BLaER1 (cell line): ENCODE results near the gene PRKN.
"Not testable (repeated sequence)": the region's sequence is repeated elsewhere in the genome, so short reads cannot be mapped to it uniquely, and the experiment has no call there.

ENCODE experiments used
- H3K27ac ChIP-seq: shearing (Covaris generic); formaldehyde crosslinking; 2 replicates; pipeline ENCODE4 v1.8.1; 2022
- H3K27me3 ChIP-seq: shearing (Covaris generic); formaldehyde crosslinking; 2 replicates; pipeline ENCODE4 v1.8.1; 2022
- H3K36me3 ChIP-seq: shearing (Covaris generic); formaldehyde crosslinking; 2 replicates; pipeline ENCODE4 v1.8.1; 2022
- H3K4me1 ChIP-seq: shearing (Covaris generic); formaldehyde crosslinking; 2 replicates; pipeline ENCODE4 v1.8.1; 2022
- H3K4me2 ChIP-seq: shearing (Covaris generic); formaldehyde crosslinking; 2 replicates; pipeline ENCODE4 v1.8.1; 2022
- H3K4me3 ChIP-seq: shearing (Covaris generic); formaldehyde crosslinking; 2 replicates; pipeline ENCODE4 v1.8.1; 2022
- H3K9ac ChIP-seq: shearing (Covaris generic); formaldehyde crosslinking; 2 replicates; pipeline ENCODE4 v1.8.1; 2022
- H3K9me3 ChIP-seq: shearing (Covaris generic); formaldehyde crosslinking; 2 replicates; pipeline ENCODE4 v1.8.1; 2022
- H4K20me1 ChIP-seq: shearing (Covaris generic); formaldehyde crosslinking; 2 replicates; pipeline ENCODE4 v1.8.1; 2022
- Cebpa-rat ChIP-seq: shearing (Covaris generic); IDR thresholded peaks from 2 replicates; pipeline ENCODE4 v1.8.1; 2022

Gene PRKN

DNA sequence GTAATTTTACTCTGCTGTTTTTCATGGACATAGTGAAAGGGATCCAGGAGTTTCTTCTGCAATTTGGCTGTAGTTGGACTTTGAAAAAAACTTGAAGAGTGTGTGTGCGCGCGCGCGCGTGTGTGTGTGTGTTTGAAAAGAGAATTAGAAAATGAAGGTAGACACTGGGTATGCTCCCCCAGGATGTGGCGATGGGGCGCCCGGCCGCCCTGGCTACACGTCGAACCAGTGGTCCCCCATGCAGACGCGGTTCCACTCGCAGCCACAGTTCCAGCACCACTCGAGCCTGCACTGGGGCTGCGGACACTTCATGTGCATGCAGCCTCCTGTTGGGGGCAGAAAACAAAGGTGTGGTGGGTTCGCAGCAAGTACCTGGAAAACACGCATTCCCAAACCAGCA lies 1377.7 kb downstream of the PRKN start:
- H3K36me3 ChIP-seq: no peaks in the 10 kb centered on the region
- no peak overlapping the region for H3K4me2 ChIP-seq
- H4K20me1 ChIP-seq: no peaks in the 10 kb centered on the region
- H3K4me3 ChIP-seq: no peak overlapping the region
- H3K9ac ChIP-seq: no peak overlapping the region
- H3K9me3 ChIP-seq: no peaks in the 10 kb centered on the region
- no peaks in the 10 kb centered on the region for H3K27me3 ChIP-seq
- no peak for TF ChIP-seq Cebpa-rat
- no peaks in the 10 kb centered on the region for H3K4me1 ChIP-seq
- H3K27ac ChIP-seq: no peak overlapping the region

- H3K4me3 ChIP-seq: no peak overlapping the region
- H4K20me1 ChIP-seq: no peaks in the 10 kb centered on the region
- no peak overlapping the region for H3K27ac ChIP-seq
- H3K4me1 ChIP-seq: no peaks in the 10 kb centered on the region
- no peak for TF ChIP-seq Cebpa-rat
- H3K9me3 ChIP-seq: no peaks in the 10 kb centered on the region
- H3K27me3 ChIP-seq: no peaks in the 10 kb centered on the region
- H3K4me2 ChIP-seq: no peak overlapping the region
- H3K36me3 ChIP-seq: no peaks in the 10 kb centered on the region
- no peak overlapping the region for H3K9ac ChIP-seq
These were observed 1379.0 kb downstream of the PRKN start for GRCh38 chr6:161348628-161348994.

DNA sequence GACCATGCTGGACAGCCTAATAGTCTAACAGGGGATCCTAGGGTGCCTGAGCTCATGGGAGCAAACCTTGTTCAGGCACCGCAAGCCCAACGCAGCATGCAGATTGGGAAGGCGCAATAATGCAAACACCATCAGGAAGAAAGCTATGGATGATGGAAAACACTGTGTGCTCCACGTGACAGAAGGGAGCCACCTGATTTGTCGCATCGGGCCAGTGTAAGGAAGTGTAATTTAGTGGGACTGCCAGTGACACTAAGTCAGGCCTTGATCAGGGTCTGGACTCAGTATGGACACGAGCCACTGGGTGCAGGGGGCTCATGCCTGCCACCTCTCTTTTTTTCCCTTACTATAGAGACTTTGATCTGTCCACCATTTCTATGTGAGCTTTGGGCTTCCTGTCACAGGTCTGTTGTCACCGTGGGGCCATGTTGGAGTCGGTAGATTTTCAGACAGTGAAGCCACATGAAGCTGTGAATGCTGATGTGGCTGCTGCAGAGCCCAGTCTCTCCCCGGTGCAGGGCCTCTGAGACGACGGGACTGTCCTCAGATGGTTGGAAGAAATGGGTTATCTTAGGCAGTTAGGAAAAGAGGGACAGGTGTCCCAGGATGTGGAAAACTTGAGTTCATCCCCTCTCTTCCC lies 1379.5 kb downstream of the PRKN start:
- H4K20me1 ChIP-seq: no peaks in the 10 kb centered on the region
- H3K9me3 ChIP-seq: no peaks in the 10 kb centered on the region
- no peak overlapping the region for H3K4me3 ChIP-seq
- H3K4me2 ChIP-seq: no peak overlapping the region
- no peak overlapping the region for H3K27ac ChIP-seq
- H3K27me3 ChIP-seq: no peaks in the 10 kb centered on the region
- H3K9ac ChIP-seq: no peak overlapping the region
- TF ChIP-seq Cebpa-rat: no peak
- H3K36me3 ChIP-seq: no peaks in the 10 kb centered on the region
- H3K4me1 ChIP-seq: no peaks in the 10 kb centered on the region

GRCh38 chr6:161347125-161347524 lies 1380.4 kb downstream of the PRKN start:
- H3K9me3 ChIP-seq: no peaks in the 10 kb centered on the region
- H3K27me3 ChIP-seq: no peaks in the 10 kb centered on the region
- no peak overlapping the region for H3K4me2 ChIP-seq
- H4K20me1 ChIP-seq: no peaks in the 10 kb centered on the region
- no peaks in the 10 kb centered on the region for H3K4me1 ChIP-seq
- H3K36me3 ChIP-seq: no peaks in the 10 kb centered on the region
- no peak overlapping the region for H3K4me3 ChIP-seq
- no peak overlapping the region for H3K27ac ChIP-seq
- no peak overlapping the region for H3K9ac ChIP-seq
- TF ChIP-seq Cebpa-rat: no peak

DNA sequence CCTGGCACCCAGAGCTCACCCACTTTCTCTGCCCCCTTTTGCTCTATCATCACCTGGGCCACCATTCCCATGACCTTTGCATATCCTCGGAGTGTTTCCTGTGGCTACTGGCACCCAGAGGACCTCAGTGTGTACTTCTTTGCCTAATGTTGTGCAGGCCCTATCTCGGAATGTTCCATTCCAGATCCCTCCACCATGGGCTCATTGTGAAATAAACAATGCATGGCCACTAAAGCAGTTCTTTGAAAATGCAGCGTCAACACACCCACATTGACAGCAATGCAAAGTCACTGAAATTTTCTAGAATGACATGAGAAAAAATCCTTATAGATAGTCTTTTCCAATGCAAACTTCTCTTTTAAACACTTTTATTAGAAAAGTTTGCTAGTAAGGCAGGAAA lies 1380.8 kb downstream of the PRKN start:
- Histone ChIP-seq H3K9me3 (no peaks in the 10 kb centered on the region), H4K20me1 (no peaks in the 10 kb centered on the region), H3K36me3 (no peaks in the 10 kb centered on the region), H3K4me3 (no peak overlapping the region), H3K9ac (no peak overlapping the region), H3K4me2 (no peak overlapping the region), H3K27me3 (no peaks in the 10 kb centered on the region), H3K4me1 (no peaks in the 10 kb centered on the region), H3K27ac (no peak overlapping the region)
- TF ChIP-seq Cebpa-rat: no peak

DNA sequence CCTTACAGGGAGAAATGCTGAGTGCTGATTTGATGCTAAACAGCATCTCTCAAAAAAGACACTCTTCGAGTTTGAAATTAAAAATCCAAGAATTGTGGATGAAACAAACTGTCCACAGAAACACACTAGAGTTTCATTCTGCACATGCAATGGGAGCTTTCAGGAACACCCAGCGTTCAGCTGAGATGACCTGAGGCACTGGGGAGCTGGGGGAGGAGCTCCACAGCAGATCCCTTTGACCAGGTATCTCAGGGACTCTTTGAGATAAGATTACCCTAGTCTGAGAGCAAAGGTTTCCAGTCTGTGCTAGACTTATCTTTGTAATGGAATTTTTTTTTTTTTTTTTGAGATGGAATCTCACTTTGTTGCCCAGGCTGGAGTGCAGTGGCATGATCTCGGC lies 1382.9 kb downstream of the PRKN start:
- no peak for TF ChIP-seq Cebpa-rat

DNA sequence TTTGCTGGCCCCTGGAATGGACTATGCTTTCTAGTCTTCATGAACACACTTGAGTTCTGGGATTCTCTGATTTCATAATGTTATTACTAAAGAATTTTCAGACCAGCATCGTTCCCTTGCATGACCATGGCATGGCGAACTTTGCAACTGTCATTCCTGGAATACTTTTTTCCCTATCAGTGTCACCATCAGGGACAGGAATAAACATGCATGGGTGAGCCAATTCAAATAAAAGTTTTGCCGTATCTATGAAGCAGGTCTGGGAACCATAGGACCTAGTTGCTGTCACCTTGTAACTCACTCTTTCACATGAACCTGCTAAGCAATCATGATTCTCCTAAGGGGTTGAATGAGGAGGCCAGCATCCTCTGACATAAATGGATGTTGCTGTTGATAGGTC lies 1385.5 kb downstream of the PRKN start:
- Histone ChIP-seq H3K4me3 (no peak overlapping the region), H3K9ac (no peak overlapping the region), H4K20me1 (no peaks in the 10 kb centered on the region), H3K4me1 (no peaks in the 10 kb centered on the region), H3K27me3 (no peaks in the 10 kb centered on the region), H3K4me2 (no peak overlapping the region), H3K27ac (no peak overlapping the region), H3K36me3 (no peaks in the 10 kb centered on the region), H3K9me3 (0 out of 2 replicates have a peak, but pooled peaks cover 3% of the 10 kb centered on the region)
- TF ChIP-seq Cebpa-rat: no peak

More for the DNA sequence above, 1382.9 kb downstream of the PRKN start:
- no peaks in the 10 kb centered on the region for H3K9me3 ChIP-seq
- H3K4me1 ChIP-seq: no peaks in the 10 kb centered on the region
- H3K27ac ChIP-seq: no peak overlapping the region
- no peak overlapping the region for H3K4me2 ChIP-seq
- no peaks in the 10 kb centered on the region for H3K27me3 ChIP-seq
- no peaks in the 10 kb centered on the region for H4K20me1 ChIP-seq
- H3K9ac ChIP-seq: no peak overlapping the region
- H3K36me3 ChIP-seq: no peaks in the 10 kb centered on the region
- no peak overlapping the region for H3K4me3 ChIP-seq

GRCh38 chr6:161341638-161342037 lies 1385.9 kb downstream of the PRKN start:
- no peak overlapping the region for H3K4me3 ChIP-seq
- H3K4me1 ChIP-seq: no peaks in the 10 kb centered on the region
- H3K9me3 ChIP-seq: peaks cover 6% of the 10 kb centered on the region; the same call in 1 of the 2 replicates
- H4K20me1 ChIP-seq: no peaks in the 10 kb centered on the region
- H3K4me2 ChIP-seq: no peak overlapping the region
- TF ChIP-seq Cebpa-rat: no peak
- H3K9ac ChIP-seq: no peak overlapping the region
- no peaks in the 10 kb centered on the region for H3K36me3 ChIP-seq
- no peak overlapping the region for H3K27ac ChIP-seq
- no peaks in the 10 kb centered on the region for H3K27me3 ChIP-seq

- Histone ChIP-seq H4K20me1 (no peaks in the 10 kb centered on the region), H3K4me3 (no peak overlapping the region), H3K27ac (no peak overlapping the region), H3K9me3 (peaks cover 11% of the 10 kb centered on the region; the same call in 1 of the 2 replicates), H3K27me3 (no peaks in the 10 kb centered on the region), H3K36me3 (no peaks in the 10 kb centered on the region), H3K4me1 (no peaks in the 10 kb centered on the region), H3K4me2 (no peak overlapping the region), H3K9ac (no peak overlapping the region)
- no peak for TF ChIP-seq Cebpa-rat
These were observed 1389.6 kb downstream of the PRKN start for GRCh38 chr6:161338015-161338414.

DNA sequence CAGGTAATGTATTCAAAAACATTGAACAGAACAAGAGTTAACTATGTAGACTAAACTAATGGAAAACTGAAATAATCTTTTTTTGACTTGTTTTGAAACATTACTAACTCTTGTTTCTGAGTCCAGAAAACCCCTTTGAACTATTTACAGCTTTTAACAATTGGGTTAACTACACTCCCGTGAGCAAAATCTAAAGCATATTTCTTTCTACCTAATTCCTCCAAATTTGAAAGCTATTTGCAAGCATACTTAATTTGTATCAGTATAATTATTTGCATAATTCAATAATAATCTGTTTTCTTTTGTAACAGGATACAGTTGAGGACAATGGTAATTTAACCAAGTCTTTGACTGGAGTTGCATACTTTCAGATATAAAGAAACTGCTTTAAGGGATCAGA lies 1391.1 kb downstream of the PRKN start:
- H3K4me2 ChIP-seq: no peak overlapping the region
- no peaks in the 10 kb centered on the region for H3K36me3 ChIP-seq
- no peak overlapping the region for H3K9ac ChIP-seq
- H3K4me3 ChIP-seq: no peak overlapping the region
- no peak overlapping the region for H3K27ac ChIP-seq
- no peaks in the 10 kb centered on the region for H4K20me1 ChIP-seq
- peaks cover 11% of the 10 kb centered on the region; the same call in 1 of the 2 replicates for H3K9me3 ChIP-seq
- TF ChIP-seq Cebpa-rat: no peak
- H3K4me1 ChIP-seq: no peaks in the 10 kb centered on the region
- no peaks in the 10 kb centered on the region for H3K27me3 ChIP-seq

GRCh38 chr6:161333410-161333809 lies 1394.2 kb downstream of the PRKN start:
- Histone ChIP-seq H3K4me3 (no peak overlapping the region), H3K27me3 (no peaks in the 10 kb centered on the region), H3K9me3 (peaks cover 7% of the 10 kb centered on the region), H3K4me2 (no peak overlapping the region), H4K20me1 (no peaks in the 10 kb centered on the region), H3K4me1 (no peaks in the 10 kb centered on the region), H3K27ac (no peak overlapping the region), H3K9ac (no peak overlapping the region), H3K36me3 (no peaks in the 10 kb centered on the region)
- TF ChIP-seq Cebpa-rat: no peak

GRCh38 chr6:161331402-161332081 lies 1396.0 kb downstream of the PRKN start:
- not testable (repeated sequence) for H3K9ac ChIP-seq, H3K27ac ChIP-seq, H3K4me2 ChIP-seq, H3K4me1 ChIP-seq, H4K20me1 ChIP-seq, H3K27me3 ChIP-seq, H3K36me3 ChIP-seq, H3K4me3 ChIP-seq
- H3K9me3 ChIP-seq: peaks cover 19% of the 10 kb centered on the region
